Lung (tissue), 13 donors: ENCODE results near the gene ANTKMT. TPM values are rescaled to one million over a fixed set of nuclear protein-coding genes. Genes with fewer than 3 reads are reported as not detected.

Source experiments
- ATAC-seq: fragments of 200-7000 bp; cut with Tn5 transposase; one replicate; pipeline ENCODE4 v1.9.1; 2020; ENCODE audit warnings: moderate number of reproducible peaks; ENCODE audit not compliant: insufficient read depth, low FRiP score
- DNase-seq, 3 donors: peaks; one replicate each; pipeline ENCODE4 v3.0.0-alpha.2; 2013 to 2017
- H3K27ac ChIP-seq, 2 donors: one replicate each; pipeline ENCODE4 v1.5.1; 2013; ENCODE audit warnings: mild to moderate bottlenecking in 2 of 2, moderate library complexity in 2 of 2, control low read depth in 1 of 2, inconsistent platforms in 1 of 2, low read depth in 1 of 2, low read length in 1 of 2
- H3K27me3 ChIP-seq, 3 donors: one replicate each; pipeline ENCODE4 v1.5.1; 2013; ENCODE audit warnings: low read length in 2 of 3; ENCODE audit not compliant: control insufficient read depth in 3 of 3, insufficient read depth in 3 of 3
- H3K36me3 ChIP-seq, 4 donors: one replicate each; pipeline ENCODE4 v1.5.1; 2013; ENCODE audit warnings: low read length in 4 of 4, mild to moderate bottlenecking in 1 of 4, moderate library complexity in 1 of 4; ENCODE audit not compliant: control insufficient read depth in 4 of 4, insufficient read depth in 4 of 4
- H3K4me1 ChIP-seq, 5 donors: one replicate each; pipeline ENCODE4 v1.5.1; 2013; ENCODE audit warnings: low read length in 5 of 5, mild to moderate bottlenecking in 2 of 5, moderate library complexity in 1 of 5; ENCODE audit not compliant: control insufficient read depth in 5 of 5, insufficient read depth in 5 of 5
- H3K4me3 ChIP-seq: one replicate; pipeline ENCODE4 v1.5.1; 2013; ENCODE audit warnings: mild to moderate bottlenecking, control low read depth, moderate library complexity
- H3K9ac ChIP-seq, 2 donors: one replicate each; pipeline ENCODE4 v1.5.1; 2013; ENCODE audit warnings: low read length in 2 of 2, control low read depth in 1 of 2; ENCODE audit not compliant: insufficient read depth in 1 of 2
- H3K9me3 ChIP-seq, 4 donors: one replicate each; pipeline ENCODE4 v1.5.1; 2013; ENCODE audit warnings: low read length in 3 of 4, mild to moderate bottlenecking in 1 of 4, moderate library complexity in 1 of 4; ENCODE audit not compliant: control insufficient read depth in 4 of 4, insufficient read depth in 3 of 4
- WGBS, 2 donors: extraction: QIAGEN DNeasy Blood & Tissue Kit; methylation state at CpG; one replicate each; pipeline ENCODE4 v1.1.7; 2013; 5-methylcytosine and 5-hydroxymethylcytosine counted together
- polyA plus RNA-seq, 2 donors: library from polyadenylated mRNA; stranded (reverse); fragments of 200-250 nt; gene quantifications; one replicate each; pipeline ENCODE4 v1.2.1, GENCODE V29; 2013
- small RNA-seq: library from RNA; depleted of rRNA; stranded (forward); fragments of <200 nt; gene quantifications from one replicate; pipeline ENCODE3, GENCODE V24; 2014; ENCODE audit warnings: low replicate concordance
- total RNA-seq, 2 donors: library from RNA; depleted of rRNA in 1 of 2; stranded (reverse); fragments of >200 nt in 1 of 2; gene quantifications; one replicate each; pipeline ENCODE4 v1.2.1, GENCODE V29; 2014 to 2021
- TF ChIP-seq, protein P1 (sequence below): IDR thresholded peaks from 2 replicates; pipeline ENCODE4 v1.5.1; 2012; ENCODE audit warnings: mild to moderate bottlenecking; ENCODE audit errors: control extremely low read depth, extremely low read depth
- donor health status: control.
- donor health status: control.
- donor health status: Bipolar disorder and iron deficiency.
- donor health status: healthy.
- donor health status: DM: yes; HTN: yes; CAD: no.

The ANTKMT gene
- total and polyA plus RNA-seq, 4 donors: 9.2 to 65.7 (median 45.9) TPM

DNA sequence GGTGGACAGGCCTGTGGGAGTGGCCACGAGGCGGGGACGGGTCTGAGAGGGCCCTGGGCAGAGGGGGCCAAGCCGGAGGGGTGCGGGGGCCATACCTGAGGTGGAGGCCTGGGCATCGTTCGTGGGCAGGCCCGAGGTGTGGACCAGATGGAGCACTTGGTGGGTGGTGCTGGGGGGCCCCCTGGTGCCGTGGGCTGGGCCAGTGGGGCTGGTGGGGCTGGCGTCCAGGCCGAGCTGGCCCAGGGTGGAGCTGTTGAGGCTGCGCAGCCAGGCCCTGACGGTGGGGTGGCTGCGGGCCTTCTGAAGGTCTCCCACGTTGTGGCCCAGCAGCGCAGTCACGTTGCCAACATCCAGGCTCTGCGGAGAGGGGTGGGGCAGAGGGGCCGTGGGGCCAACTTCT lies 49.0 kb downstream of the ANTKMT start:
- WGBS, 2 donors: 79 to 87% methylated on average over 17 to 19 of the region's 19 CpGs
- no peaks in the 10 kb centered on the region for H3K36me3 ChIP-seq
- no peak overlapping the region for H3K4me3 ChIP-seq
- H3K9ac ChIP-seq: no peak overlapping the region
- H3K4me1 ChIP-seq: peaks cover 0 to 5% (median 0%) of the 10 kb centered on the region in 5 donors
- DNase-seq (no peak), ATAC-seq (no peak)
- no peaks in the 10 kb centered on the region for H3K9me3 ChIP-seq
- TF ChIP-seq, protein P1, sequence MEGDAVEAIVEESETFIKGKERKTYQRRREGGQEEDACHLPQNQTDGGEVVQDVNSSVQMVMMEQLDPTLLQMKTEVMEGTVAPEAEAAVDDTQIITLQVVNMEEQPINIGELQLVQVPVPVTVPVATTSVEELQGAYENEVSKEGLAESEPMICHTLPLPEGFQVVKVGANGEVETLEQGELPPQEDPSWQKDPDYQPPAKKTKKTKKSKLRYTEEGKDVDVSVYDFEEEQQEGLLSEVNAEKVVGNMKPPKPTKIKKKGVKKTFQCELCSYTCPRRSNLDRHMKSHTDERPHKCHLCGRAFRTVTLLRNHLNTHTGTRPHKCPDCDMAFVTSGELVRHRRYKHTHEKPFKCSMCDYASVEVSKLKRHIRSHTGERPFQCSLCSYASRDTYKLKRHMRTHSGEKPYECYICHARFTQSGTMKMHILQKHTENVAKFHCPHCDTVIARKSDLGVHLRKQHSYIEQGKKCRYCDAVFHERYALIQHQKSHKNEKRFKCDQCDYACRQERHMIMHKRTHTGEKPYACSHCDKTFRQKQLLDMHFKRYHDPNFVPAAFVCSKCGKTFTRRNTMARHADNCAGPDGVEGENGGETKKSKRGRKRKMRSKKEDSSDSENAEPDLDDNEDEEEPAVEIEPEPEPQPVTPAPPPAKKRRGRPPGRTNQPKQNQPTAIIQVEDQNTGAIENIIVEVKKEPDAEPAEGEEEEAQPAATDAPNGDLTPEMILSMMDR: no peak
- no peak overlapping the region for H3K27ac ChIP-seq
- H3K27me3 ChIP-seq: no peaks in the 10 kb centered on the region

DNA sequence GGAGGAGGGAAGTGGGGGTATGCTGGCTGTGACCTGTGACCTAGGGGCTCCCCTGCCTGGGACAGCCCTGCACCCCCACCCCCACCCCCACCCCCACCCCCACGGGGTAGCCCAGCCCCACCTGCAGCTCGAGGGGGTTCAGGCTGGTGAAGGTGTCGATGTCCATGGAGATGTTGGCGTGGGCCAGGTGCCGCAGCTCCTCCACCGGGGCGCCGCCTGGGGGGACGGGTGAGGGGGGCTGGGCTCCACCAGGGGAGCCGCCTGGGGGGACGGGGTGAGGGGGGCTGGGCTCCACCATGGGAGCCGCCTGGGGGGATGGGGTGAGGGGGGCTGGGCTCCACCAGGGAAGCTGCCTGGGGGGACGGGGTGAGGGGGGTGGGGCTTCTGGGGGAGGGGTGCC lies 49.5 kb downstream of the ANTKMT start:
- no peak overlapping the region for H3K4me3 ChIP-seq
- no peak overlapping the region for H3K27ac ChIP-seq
- no peaks in the 10 kb centered on the region for H3K36me3 ChIP-seq
- H3K4me1 ChIP-seq: peaks cover 0 to 5% (median 0%) of the 10 kb centered on the region in 5 donors
- no peaks in the 10 kb centered on the region for H3K27me3 ChIP-seq
- ATAC-seq (no peak), DNase-seq (no peak)
- H3K9me3 ChIP-seq: no peaks in the 10 kb centered on the region
- 70 to 75% methylated on average over 2 to 13 of the region's 13 CpGs for WGBS, 2 donors
- no peak overlapping the region for H3K9ac ChIP-seq
- TF ChIP-seq, protein P1: no peak

Small RNA genes lying within 50 kb of the gene (small RNA-seq; reads per million reads assigned to genes)
- gene MIR662: not detected

Other genes starting within 250 kb of the ANTKMT start
- 10 to 100 TPM; 14.4 to 64.1 TPM for gene CAPN15, start 193.4 kb upstream of the ANTKMT start, total RNA-seq
- gene CAPN15, start 193.4 kb upstream of the ANTKMT start, polyA plus RNA-seq: 10 to 100 TPM; 37.2 to 40.6 TPM
- gene PRR35, start 160.8 kb upstream of the ANTKMT start, total RNA-seq: not detected
- gene PRR35, start 160.8 kb upstream of the ANTKMT start, polyA plus RNA-seq: not detected
- gene NHLRC4, start 154.1 kb upstream of the ANTKMT start, total RNA-seq: 1 to 10 TPM; 7.0 to 8.6 TPM
- 1 to 10 TPM; 2.3 to 4.5 TPM for gene NHLRC4, start 154.1 kb upstream of the ANTKMT start, polyA plus RNA-seq
- 10 to 100 TPM; 34.9 to 81.2 TPM for gene PIGQ, start 151.2 kb upstream of the ANTKMT start, total RNA-seq
- gene PIGQ, start 151.2 kb upstream of the ANTKMT start, polyA plus RNA-seq: 10 to 100 TPM; 41.5 to 98.2 TPM
- gene RAB40C, start 131.1 kb upstream of the ANTKMT start, total RNA-seq: 10 to 100 TPM; 25.1 to 58.9 TPM
- gene RAB40C, start 131.1 kb upstream of the ANTKMT start, polyA plus RNA-seq: 10 to 100 TPM; 34.0 to 53.8 TPM
- 1 to 10 TPM in 1 of 2 donors, under 1 TPM in 1; 0.31 to 2.5 TPM for gene WFIKKN1, start 90.2 kb upstream of the ANTKMT start, total RNA-seq
- under 1 TPM; 0.44 to 0.79 TPM for gene WFIKKN1, start 90.2 kb upstream of the ANTKMT start, polyA plus RNA-seq
- 10 to 100 TPM; 36.1 to 89.8 TPM for gene METTL26, start 84.8 kb upstream of the ANTKMT start, total RNA-seq
- 100 to 1,000 TPM; 138 to 200 TPM for gene METTL26, start 84.8 kb upstream of the ANTKMT start, polyA plus RNA-seq
- gene MCRIP2, start 79.3 kb upstream of the ANTKMT start, total RNA-seq: 10 to 100 TPM in 1 of 2 donors, 1 to 10 TPM in 1; 9.1 to 61.6 TPM
- 100 to 1,000 TPM in 1 of 2 donors, 10 to 100 TPM in 1; 45.0 to 109 TPM for gene MCRIP2, start 79.3 kb upstream of the ANTKMT start, polyA plus RNA-seq
- 10 to 100 TPM; 22.4 to 74.2 TPM for gene WDR90, start 71.8 kb upstream of the ANTKMT start, total RNA-seq
- 10 to 100 TPM; 18.6 to 33.4 TPM for gene WDR90, start 71.8 kb upstream of the ANTKMT start, polyA plus RNA-seq
- 100 to 1,000 TPM in 1 of 2 donors, 10 to 100 TPM in 1; 40.5 to 121 TPM for gene RHOT2, start 53.0 kb upstream of the ANTKMT start, total RNA-seq
- 100 to 1,000 TPM; 111 to 119 TPM for gene RHOT2, start 53.0 kb upstream of the ANTKMT start, polyA plus RNA-seq
- gene RHBDL1, start 45.5 kb upstream of the ANTKMT start, total RNA-seq: 1 to 10 TPM in 1 of 2 donors, under 1 TPM in 1; 0.91 to 5.4 TPM
- gene RHBDL1, start 45.5 kb upstream of the ANTKMT start, polyA plus RNA-seq: 1 to 10 TPM in 1 of 2 donors, under 1 TPM in 1; 0.98 to 2.2 TPM
- gene STUB1, start 40.7 kb upstream of the ANTKMT start, total RNA-seq: 100 to 1,000 TPM in 1 of 2 donors, 10 to 100 TPM in 1; 58.8 to 131 TPM
- gene STUB1, start 40.7 kb upstream of the ANTKMT start, polyA plus RNA-seq: 100 to 1,000 TPM; 113 to 131 TPM
- gene JMJD8, start 36.8 kb upstream of the ANTKMT start, total RNA-seq: 10 to 100 TPM; 32.5 to 90.3 TPM
- gene JMJD8, start 36.8 kb upstream of the ANTKMT start, polyA plus RNA-seq: 10 to 100 TPM; 48.4 to 67.5 TPM
- gene WDR24, start 30.7 kb upstream of the ANTKMT start, total RNA-seq: 10 to 100 TPM in 1 of 2 donors, 1 to 10 TPM in 1; 8.1 to 16.3 TPM
- gene WDR24, start 30.7 kb upstream of the ANTKMT start, polyA plus RNA-seq: 1 to 10 TPM; 8.1 to 9.8 TPM
- 1 to 10 TPM in 1 of 2 donors, under 1 TPM in 1; 0.14 to 7.4 TPM for gene FBXL16, start 15.3 kb upstream of the ANTKMT start, total RNA-seq
- 1 to 10 TPM in 1 of 2 donors, under 1 TPM in 1; 0.93 to 5.0 TPM for gene FBXL16, start 15.3 kb upstream of the ANTKMT start, polyA plus RNA-seq
- 10 to 100 TPM; 10.9 to 67.3 TPM for gene METRN, start 6.0 kb upstream of the ANTKMT start, total RNA-seq
- 10 to 100 TPM; 30.3 to 52.7 TPM for gene METRN, start 6.0 kb upstream of the ANTKMT start, polyA plus RNA-seq
- gene CCDC78, start 5.3 kb downstream of the ANTKMT start, total RNA-seq: 10 to 100 TPM; 35.7 to 71.6 TPM
- gene CCDC78, start 5.3 kb downstream of the ANTKMT start, polyA plus RNA-seq: 10 to 100 TPM; 25.6 to 38.3 TPM
- 10 to 100 TPM in 1 of 2 donors, 1 to 10 TPM in 1; 4.1 to 26.7 TPM for gene HAGHL, start 6.0 kb downstream of the ANTKMT start, total RNA-seq
- 10 to 100 TPM; 13.0 to 13.1 TPM for gene HAGHL, start 6.0 kb downstream of the ANTKMT start, polyA plus RNA-seq
- gene CIAO3, start 19.9 kb downstream of the ANTKMT start, total RNA-seq: 10 to 100 TPM; 31.2 to 40.6 TPM
- 10 to 100 TPM; 21.0 to 30.2 TPM for gene CIAO3, start 19.9 kb downstream of the ANTKMT start, polyA plus RNA-seq
- gene MSLN, start 39.6 kb downstream of the ANTKMT start, total RNA-seq: 100 to 1,000 TPM in 1 of 2 donors, 10 to 100 TPM in 1; 98.8 to 155 TPM
- 100 to 1,000 TPM; 116 to 125 TPM for gene MSLN, start 39.6 kb downstream of the ANTKMT start, polyA plus RNA-seq
- gene RPUSD1, start 67.2 kb downstream of the ANTKMT start, total RNA-seq: 10 to 100 TPM in 1 of 2 donors, 1 to 10 TPM in 1; 8.2 to 25.2 TPM
- gene RPUSD1, start 67.2 kb downstream of the ANTKMT start, polyA plus RNA-seq: 10 to 100 TPM; 21.8 to 25.6 TPM
- gene CHTF18, start 67.5 kb downstream of the ANTKMT start, total RNA-seq: 10 to 100 TPM; 13.3 to 16.5 TPM
- 10 to 100 TPM in 1 of 2 donors, 1 to 10 TPM in 1; 7.5 to 17.4 TPM for gene CHTF18, start 67.5 kb downstream of the ANTKMT start, polyA plus RNA-seq
- not detected for gene GNG13, start 79.6 kb downstream of the ANTKMT start, total RNA-seq
- gene GNG13, start 79.6 kb downstream of the ANTKMT start, polyA plus RNA-seq: not detected
- 10 to 100 TPM; 22.1 to 23.7 TPM for gene LMF1, start 249.8 kb downstream of the ANTKMT start, total RNA-seq
- gene LMF1, start 249.8 kb downstream of the ANTKMT start, polyA plus RNA-seq: 10 to 100 TPM in 1 of 2 donors, 1 to 10 TPM in 1; 9.1 to 19.0 TPM